ENCODE measurements around the gene LARP1. TPM values are rescaled to one million over a fixed set of nuclear protein-coding genes. Genes with fewer than 3 reads are reported as not detected.

LARP1 gene
- total and polyA plus RNA-seq, 2 experiments from 2014 or later, result 133 to 302 TPM

- Mint-ChIP-seq H3K36me3 (ENCODE audit: low read depth) (peaks cover 8% of the 10 kb centered on the region), H3K4me3 (peak overlapping the region; percentile 68), H3K27me3 (ENCODE audit: insufficient read depth, low read depth, poor library complexity) (peaks cover 13% of the 10 kb centered on the region), H3K27ac (peak overlapping the region; percentile 92), H3K4me1 (peaks cover 35% of the 10 kb centered on the region), H3K9me3 (peaks cover 4% of the 10 kb centered on the region; the same call in 2 of the 3 replicates)
- Histone ChIP-seq H4K20me1 (replicated peaks; ENCODE audit: insufficient read depth) (peaks cover 9% of the 10 kb centered on the region), H3K4me1 (ENCODE audit: insufficient read depth) (peaks cover 39% of the 10 kb centered on the region), H3K36me3 (ENCODE audit: insufficient read depth) (no peaks in the 10 kb centered on the region), H3K27ac (ENCODE audit: low read depth) (peak overlapping the region; percentile 95), H3K27me3 (ENCODE audit: insufficient read depth) (no peaks in the 10 kb centered on the region), H3K79me2 (replicated peaks; ENCODE audit: insufficient read depth) (peaks cover 59% of the 10 kb centered on the region), H3K4me3 (peak overlapping the region; percentile 57), H3F3A (replicated peaks; ENCODE audit: low read depth) (peaks cover 12% of the 10 kb centered on the region), H3K9me2 (ENCODE audit: insufficient read depth) (no peaks in the 10 kb centered on the region), H2AFZ (no peak overlapping the region), H3K4me2 (peak overlapping the region; percentile 71)
- DNase-seq (ENCODE audit: low spot score), result no peak
- no peak for ATAC-seq
- TF ChIP-seq EZH2 (IDR thresholded peaks at IDR 0.05; ENCODE audit: low read depth, unreplicated experiment), result no peak
- TF ChIP-seq ZNF331 (CRISPR knock-in tag; IDR thresholded peaks at IDR 0.05; ENCODE audit: low read depth), result no peak
- TF ChIP-seq ETS1 (IDR thresholded peaks at IDR 0.05), result no peak
Measured at GRCh38 chr5:154753792-154754191, 1.4 kb upstream of the LARP1 start.

GRCh38 chr5:154754460-154755360, 467 bp upstream of the LARP1 start:
- H3K9me2 ChIP-seq (ENCODE audit: insufficient read depth), result no peaks in the 10 kb centered on the region
- H3K27me3 Mint-ChIP-seq (ENCODE audit: insufficient read depth, low read depth, poor library complexity), result peaks cover 13% of the 10 kb centered on the region

More at GRCh38 chr5:154754460-154755360, 467 bp upstream of the LARP1 start:
- peaks cover 4% of the 10 kb centered on the region; the same call in 2 of the 3 replicates for H3K9me3 Mint-ChIP-seq
- Histone ChIP-seq H4K20me1 (replicated peaks; ENCODE audit: insufficient read depth) (peaks cover 16% of the 10 kb centered on the region), H2AFZ (peak overlapping the region; percentile 84), H3K36me3 (ENCODE audit: insufficient read depth) (no peaks in the 10 kb centered on the region), H3K27me3 (ENCODE audit: insufficient read depth) (no peaks in the 10 kb centered on the region), H3K4me3 (peak overlapping the region; percentile 100), H3K4me1 (ENCODE audit: insufficient read depth) (peaks cover 37% of the 10 kb centered on the region), H3K4me2 (peak overlapping the region; percentile 71), H3K27ac (ENCODE audit: low read depth) (peak overlapping the region; percentile 95), H3F3A (replicated peaks; ENCODE audit: low read depth) (peaks cover 12% of the 10 kb centered on the region), H3K79me2 (replicated peaks; ENCODE audit: insufficient read depth) (peaks cover 65% of the 10 kb centered on the region)
- peaks cover 35% of the 10 kb centered on the region for H3K4me1 Mint-ChIP-seq
- TF ChIP-seq, protein P1, sequence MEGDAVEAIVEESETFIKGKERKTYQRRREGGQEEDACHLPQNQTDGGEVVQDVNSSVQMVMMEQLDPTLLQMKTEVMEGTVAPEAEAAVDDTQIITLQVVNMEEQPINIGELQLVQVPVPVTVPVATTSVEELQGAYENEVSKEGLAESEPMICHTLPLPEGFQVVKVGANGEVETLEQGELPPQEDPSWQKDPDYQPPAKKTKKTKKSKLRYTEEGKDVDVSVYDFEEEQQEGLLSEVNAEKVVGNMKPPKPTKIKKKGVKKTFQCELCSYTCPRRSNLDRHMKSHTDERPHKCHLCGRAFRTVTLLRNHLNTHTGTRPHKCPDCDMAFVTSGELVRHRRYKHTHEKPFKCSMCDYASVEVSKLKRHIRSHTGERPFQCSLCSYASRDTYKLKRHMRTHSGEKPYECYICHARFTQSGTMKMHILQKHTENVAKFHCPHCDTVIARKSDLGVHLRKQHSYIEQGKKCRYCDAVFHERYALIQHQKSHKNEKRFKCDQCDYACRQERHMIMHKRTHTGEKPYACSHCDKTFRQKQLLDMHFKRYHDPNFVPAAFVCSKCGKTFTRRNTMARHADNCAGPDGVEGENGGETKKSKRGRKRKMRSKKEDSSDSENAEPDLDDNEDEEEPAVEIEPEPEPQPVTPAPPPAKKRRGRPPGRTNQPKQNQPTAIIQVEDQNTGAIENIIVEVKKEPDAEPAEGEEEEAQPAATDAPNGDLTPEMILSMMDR (conservative IDR thresholded peaks at IDR 0.05; ENCODE audit: low read depth in 2 of 2), result peak; percentile 18 to 68; a peak in 3 of 4 replicates
- no peak for TF ChIP-seq ETS1 (IDR thresholded peaks at IDR 0.05)
- TF ChIP-seq ZNF331 (CRISPR knock-in tag; IDR thresholded peaks at IDR 0.05; ENCODE audit: low read depth), result no peak
- peak; percentile 75; the same call in 1 of the 2 replicates for TF ChIP-seq CREB1 (CRISPR knock-in tag; IDR thresholded peaks at IDR 0.05; ENCODE audit: low read depth)
- TF ChIP-seq POLR2AphosphoS5 (IDR thresholded peaks at IDR 0.05; ENCODE audit: low read depth), result peak; percentile 59
- no peak for TF ChIP-seq EZH2phosphoT487 (IDR thresholded peaks at IDR 0.05; ENCODE audit: unreplicated experiment)
- no peak for TF ChIP-seq EZH2 (IDR thresholded peaks at IDR 0.05; ENCODE audit: low read depth, unreplicated experiment)
- peak overlapping the region; percentile 93 for H3K27ac Mint-ChIP-seq
- peak overlapping the region; percentile 68 for H3K4me3 Mint-ChIP-seq
- peaks cover 8% of the 10 kb centered on the region for H3K36me3 Mint-ChIP-seq (ENCODE audit: low read depth)
- DNase-seq (ENCODE audit: low spot score), result peak; percentile 100
- ATAC-seq, result peak; percentile 78

Data from GM23338 (cell line).